Raji (cell line): ENCODE results near the gene SERPINB8.

Source experiments
- POLR2A ChIP-seq: IDR thresholded peaks from 2 replicates; pipeline ENCODE4 v1.6.1; 2011; ENCODE audit warnings: low read depth, low read length, control low read depth; ENCODE audit not compliant: insufficient read depth

SERPINB8 gene

GRCh38 chr18:64037812-64038414 lies 68.0 kb downstream of the SERPINB8 start:
- TF ChIP-seq POLR2A, result no peak
